CD4-positive, alpha-beta T cell treated with Interferon gamma for 1 hour (primary cell): ENCODE measurements around the gene AKR7A2.
"Not testable (repeated sequence)": the region's sequence is repeated elsewhere in the genome, so short reads cannot be mapped to it uniquely, and the experiment has no call there.

Experiments used
- DNase-seq: peaks from one replicate; pipeline ENCODE4 v3.0.0-alpha.2; 2020

The AKR7A2 gene

DNA sequence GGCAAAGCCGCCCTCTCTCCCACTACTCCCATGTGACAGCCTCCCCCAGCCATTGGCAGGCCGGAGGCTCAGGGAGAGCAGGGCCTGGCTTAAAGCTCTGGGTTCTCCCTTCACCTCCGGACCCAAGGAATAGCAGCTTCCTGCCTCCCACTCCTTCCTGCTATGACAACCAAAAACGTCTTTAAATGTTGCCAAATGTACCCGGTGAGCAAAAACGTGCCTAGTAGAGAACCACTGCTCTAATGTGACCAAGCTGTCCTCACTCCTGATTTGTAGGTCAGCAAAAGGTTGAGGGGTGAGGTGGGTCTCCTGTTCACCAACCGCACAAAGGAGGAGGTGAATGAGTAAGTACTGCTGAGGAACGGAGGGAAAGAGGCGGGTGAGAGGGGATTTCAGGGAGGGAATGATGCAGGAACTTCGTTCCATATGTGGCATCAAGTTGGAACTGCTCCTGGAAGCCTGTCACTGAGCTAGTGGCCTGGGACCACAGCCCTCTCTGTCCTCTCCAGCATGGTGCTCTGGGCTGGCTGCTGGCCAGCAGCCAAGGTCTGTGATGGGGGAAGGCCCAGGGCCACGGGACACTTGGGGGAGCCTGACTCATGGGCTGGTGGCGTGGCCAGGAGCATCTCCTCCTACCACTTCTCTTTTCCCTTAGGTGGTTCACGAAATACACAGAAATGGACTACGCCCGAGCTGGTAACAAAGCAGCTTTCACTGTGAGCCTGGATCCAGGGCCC is 54.6 kb downstream of the AKR7A2 start:
- DNase-seq: no peak

- DNase-seq: not testable (repeated sequence)
These were observed 55.6 kb downstream of the AKR7A2 start for GRCh38 chr1:19256301-19256700.

DNA sequence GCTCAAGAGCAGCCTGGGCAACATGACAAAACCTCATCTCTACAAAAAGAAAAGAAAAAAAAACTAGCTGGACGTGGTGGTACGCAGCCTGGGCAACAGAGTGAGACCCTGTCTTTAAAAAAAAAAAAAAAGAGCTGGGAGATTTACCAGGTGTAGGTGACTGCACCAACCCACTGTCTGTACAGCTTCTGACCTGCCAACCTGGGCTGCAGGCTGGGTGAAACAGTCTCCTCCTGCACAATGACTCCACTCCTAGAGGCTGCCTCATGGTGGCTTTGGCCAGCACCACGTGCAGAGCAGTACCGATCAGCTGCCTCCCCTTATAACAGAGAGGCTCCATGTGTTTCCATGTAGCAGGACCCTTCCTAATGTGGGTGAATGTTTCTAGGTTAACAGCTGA is 56.7 kb downstream of the AKR7A2 start:
- DNase-seq: no peak

GRCh38 chr1:19254416-19254815 is 57.5 kb downstream of the AKR7A2 start:
- DNase-seq: no peak
